ENCODE measurements around the gene HOXB6. TPM values are rescaled to one million over a fixed set of nuclear protein-coding genes. Genes with fewer than 3 reads are reported as not detected.

The HOXB6 gene
- total RNA-seq, 1 donor = 0.63 TPM

Small RNA genes lying within 50 kb of the gene (small RNA-seq; reads per million reads assigned to genes)
- gene MIR196A1 = not detected

Other genes with a start within 250 kb of the HOXB6 start
- not detected in 2 replicates for gene SKAP1, start 174.8 kb downstream of the HOXB6 start, total RNA-seq (ENCODE audit: low replicate concordance)
- not detected in 2 replicates for gene HOXB1, start 74.0 kb downstream of the HOXB6 start, total RNA-seq (ENCODE audit: low replicate concordance)
- gene HOXB2, start 59.9 kb downstream of the HOXB6 start, total RNA-seq (ENCODE audit: low replicate concordance) = 1.5 and 9.0 TPM in 2 replicates
- gene HOXB4, start 26.6 kb downstream of the HOXB6 start, total RNA-seq (ENCODE audit: low replicate concordance) = 3.8 and 7.0 TPM in 2 replicates
- gene HOXB3, start 14.7 kb downstream of the HOXB6 start, total RNA-seq (ENCODE audit: low replicate concordance) = 9.7 and 14.2 TPM in 2 replicates
- gene HOXB5, start 11.2 kb downstream of the HOXB6 start, total RNA-seq (ENCODE audit: low replicate concordance) = 0.27 and 0.57 TPM in 2 replicates
- 0.18 and 4.7 TPM in 2 replicates for gene HOXB7, start 6.0 kb upstream of the HOXB6 start, total RNA-seq (ENCODE audit: low replicate concordance)
- 0.09 TPM in 1 of 2 replicates, not detected in the other for gene HOXB8, start 10.3 kb upstream of the HOXB6 start, total RNA-seq (ENCODE audit: low replicate concordance)
- gene HOXB9, start 21.4 kb upstream of the HOXB6 start, total RNA-seq (ENCODE audit: low replicate concordance) = not detected in 2 replicates
- gene PRAC1, start 117.5 kb upstream of the HOXB6 start, total RNA-seq (ENCODE audit: low replicate concordance) = not detected in 2 replicates
- not detected in 2 replicates for gene PRAC2, start 118.2 kb upstream of the HOXB6 start, total RNA-seq (ENCODE audit: low replicate concordance)
- gene HOXB13, start 123.8 kb upstream of the HOXB6 start, total RNA-seq (ENCODE audit: low replicate concordance) = not detected in 2 replicates
- gene TTLL6, start 212.2 kb upstream of the HOXB6 start, total RNA-seq (ENCODE audit: low replicate concordance) = not detected in 2 replicates
- 73.8 and 169 TPM in 2 replicates for gene CALCOCO2, start 226.0 kb upstream of the HOXB6 start, total RNA-seq (ENCODE audit: low replicate concordance)